ENCODE results near the gene PHF2. TPM values are rescaled to one million over a fixed set of nuclear protein-coding genes. Genes with fewer than 3 reads are reported as not detected.

The PHF2 gene
- total and polyA plus RNA-seq, 2 of the 8 experiments (the other 6 are each of a cell fraction or from before 2014, with no cell fraction given) = 3.4 to 9.4 TPM

- Histone ChIP-seq H3K27me3 (replicated peaks in 1 of 4; ENCODE audit: control insufficient read depth in 3 of 4, extremely low read depth in 1 of 4, insufficient read depth in 3 of 4, low read length in 3 of 4) (no peaks in the 10 kb centered on the region), H4K5ac (ENCODE audit: insufficient read length, low read depth, low read length) (no peak overlapping the region), H3K36me3 (ENCODE audit: control insufficient read depth in 2 of 4, insufficient read depth in 4 of 4, low read length in 3 of 4) (no peaks in the 10 kb centered on the region; a peak in 2 of 8 replicates), H4K91ac (replicated peaks; ENCODE audit: insufficient read length, low read length) (peak overlapping the region; percentile 54), H3K56ac (replicated peaks; ENCODE audit: insufficient read length, low read depth, low read length) (no peak overlapping the region), H3K79me1 (ENCODE audit: low read depth, low read length) (no peaks in the 10 kb centered on the region), H3K4me3 (ENCODE audit: extremely low read depth in 1 of 4, insufficient read depth in 2 of 4, low read depth in 3 of 4, low read length in 4 of 4) (no peak overlapping the region), H4K20me1 (replicated peaks in 1 of 2; ENCODE audit: control insufficient read depth in 1 of 2, insufficient read depth in 2 of 2, low read length in 2 of 2) (peaks cover 0 to 3% of the 10 kb centered on the region in 2 experiments), H3K14ac (ENCODE audit: insufficient read length) (no peak overlapping the region), H2AFZ (ENCODE audit: low read length) (no peak overlapping the region), H3K27ac (ENCODE audit: low read depth, low read length) (no peak overlapping the region), H2AK5ac (ENCODE audit: low read depth, low read length) (no peak overlapping the region; the same call in 1 of the 2 replicates), H3K79me2 (ENCODE audit: control insufficient read depth in 1 of 2, insufficient read depth in 2 of 2, low read length in 2 of 2) (no peaks in the 10 kb centered on the region), H2BK12ac (ENCODE audit: low read depth, low read length) (no peak overlapping the region), H3K4me2 (ENCODE audit: insufficient read depth in 1 of 2, low read depth in 2 of 2, low read length in 2 of 2) (no peak overlapping the region), H2BK120ac (replicated peaks; ENCODE audit: low read depth, low read length) (no peak overlapping the region), H4K8ac (ENCODE audit: extremely low read depth, insufficient read depth, low read length) (no peak overlapping the region), H3K9ac (replicated peaks in 1 of 4; ENCODE audit: extremely low read depth in 1 of 4, low read depth in 3 of 4, low read length in 3 of 4) (no peak overlapping the region; a peak in 1 of 7 replicates), H3K4ac (replicated peaks; ENCODE audit: insufficient read length, low read depth, low read length) (no peak overlapping the region), H3K18ac (ENCODE audit: extremely low read depth, low read length) (no peak overlapping the region), H3K23ac (ENCODE audit: insufficient read length) (no peak overlapping the region), H3K23me2 (ENCODE audit: low read depth, low read length) (no peaks in the 10 kb centered on the region), H3K9me3 (ENCODE audit: insufficient read depth in 2 of 2, low read depth in 1 of 2, low read length in 1 of 2) (no peaks in the 10 kb centered on the region), H2BK15ac (ENCODE audit: low read length) (no peak overlapping the region), H3K4me1 (replicated peaks in 1 of 4; ENCODE audit: control insufficient read depth in 3 of 4, insufficient read depth in 4 of 4, low read length in 3 of 4) (no peaks in the 10 kb centered on the region), H2BK20ac (ENCODE audit: low read length) (no peak overlapping the region), H2BK5ac (ENCODE audit: low read depth, low read length) (peak overlapping the region; percentile 24; the same call in 1 of the 2 replicates)
- 90% methylated on average over 18 of the region's 18 CpGs; no CpG with 5 or more reads in 1 of the 2 experiments for whole genome bisulfite sequencing, 2 experiments (ENCODE audit: extremely low coverage in 1 of 2, insufficient coverage in 1 of 2, insufficient read length in 1 of 2, insufficient replicate concordance in 2 of 2, low coverage in 1 of 2, low lambda C conversion rate in 2 of 2, missing lambda C conversion rate in 1 of 2)
- POLR2A ChIA-PET (ENCODE audit: partially characterized antibody) = no interaction called here
- CTCF ChIA-PET (ENCODE audit: partially characterized antibody) = interaction anchor here (0.6 to 8.5 kb wide), 25 partner anchors 10 to 533 kb away, joined by 3 to 146 read pairs (median 5); no protein-coding TSS in a partner anchor
- DNase-seq (ENCODE audit: low read depth in 1 of 2, low spot score in 2 of 2) (peak in 1 of 2 experiments; percentile 45), FAIRE-seq (no peak)
- no peak for TF ChIP-seq BCL11A (IDR thresholded peaks at IDR 0.05; ENCODE audit: low read depth in 2 of 2, low read length in 2 of 2)
- no peak for TF ChIP-seq RFX5 (IDR thresholded peaks at IDR 0.05; ENCODE audit: borderline replicate concordance, low read depth, low read length)
- TF ChIP-seq USF2 (IDR thresholded peaks at IDR 0.05; ENCODE audit: low read length) = no peak
- TF ChIP-seq CHD1 (IDR thresholded peaks at IDR 0.05; ENCODE audit: low read depth, low read length) = no peak
- TF ChIP-seq RAD21 (IDR thresholded peaks at IDR 0.05 in 1 of 2, conservative IDR thresholded peaks at IDR 0.05 in 1 of 2; ENCODE audit: low read depth in 2 of 2, low read length in 2 of 2) = no peak
- no peak for TF ChIP-seq EGR1 (IDR thresholded peaks at IDR 0.05; ENCODE audit: borderline replicate concordance, low read depth, low read length)
- TF ChIP-seq MAFK (IDR thresholded peaks at IDR 0.05; ENCODE audit: low read depth, low read length) = no peak
- no peak for TF ChIP-seq SP1 (IDR thresholded peaks at IDR 0.05; ENCODE audit: low read depth, low read length)
- no peak for TF ChIP-seq POLR2AphosphoS5 (IDR thresholded peaks at IDR 0.05; ENCODE audit: low read depth, low read length)
- TF ChIP-seq MAX (IDR thresholded peaks at IDR 0.05) = no peak
- TF ChIP-seq TAF1 (IDR thresholded peaks at IDR 0.05; ENCODE audit: low read depth, low read length) = no peak
Observed at GRCh38 chr9:93679536-93680442, 103.4 kb downstream of the PHF2 start.

Data from H1 (cell line).